Stimulated activated CD4-positive, alpha-beta T cell treated with anti-CD3 and anti-CD28 coated beads, Interleukin-1b, Interleukin-23, amount 100 ng/mL, for 1 hour (primary cell): ENCODE measurements around the gene PMFBP1.
"Not testable (repeated sequence)": the region's sequence is repeated elsewhere in the genome, so short reads cannot be mapped to it uniquely, and the experiment has no call there.

Experiments
- DNase-seq, 2 donors: peaks; one replicate each; pipeline ENCODE4 v3.0.0-alpha.2; 2020; ENCODE audit warnings: low read depth in 2 of 2

Gene PMFBP1

GRCh38 chr16:72105978-72106377, 66.0 kb downstream of the PMFBP1 start:
- DNase-seq, result no peak

- DNase-seq, result no peak
These were observed 67.0 kb downstream of the PMFBP1 start for GRCh38 chr16:72104905-72105304.

GRCh38 chr16:72101195-72101594, 70.8 kb downstream of the PMFBP1 start:
- no peak for DNase-seq

GRCh38 chr16:72099377-72099818, 72.6 kb downstream of the PMFBP1 start:
- DNase-seq, result no peak

GRCh38 chr16:72098936-72099335, 73.0 kb downstream of the PMFBP1 start:
- no peak for DNase-seq

- peak in 1 of 2 donors; percentile 23 for DNase-seq
These were observed 77.7 kb downstream of the PMFBP1 start for GRCh38 chr16:72094266-72094610.

- peak; percentile 69 to 73 for DNase-seq
These were observed 78.3 kb downstream of the PMFBP1 start, which contains the start of the genes DHX38 and TXNL4B for GRCh38 chr16:72093448-72094265. Gene DHX38, plus strand, starts transcription at chr16:72093847. Its CDS starts 2,311 bp downstream, at chr16:72096158. Gene TXNL4B, minus strand, starts transcription at chr16:72093620. Its CDS starts 2,871 bp downstream, at chr16:72090749.

GRCh38 chr16:72092832-72093447, 79.0 kb downstream of the PMFBP1 start:
- DNase-seq, result no peak

GRCh38 chr16:72091217-72091616, 80.7 kb downstream of the PMFBP1 start:
- DNase-seq, result no peak

- no peak for DNase-seq
These were observed 87.0 kb downstream of the PMFBP1 start for GRCh38 chr16:72085002-72085401.

GRCh38 chr16:72084445-72084844, 87.5 kb downstream of the PMFBP1 start:
- DNase-seq, result no peak

- no peak for DNase-seq
These were observed 88.1 kb downstream of the PMFBP1 start for GRCh38 chr16:72083778-72084404.

GRCh38 chr16:72076991-72077706, 94.8 kb downstream of the PMFBP1 start:
- not testable (repeated sequence) for DNase-seq

- not testable (repeated sequence) for DNase-seq
These were observed 96.9 kb downstream of the PMFBP1 start for GRCh38 chr16:72075067-72075466.

GRCh38 chr16:72073560-72074230, 98.3 kb downstream of the PMFBP1 start:
- no peak for DNase-seq

GRCh38 chr16:72072514-72073342, 99.2 kb downstream of the PMFBP1 start:
- DNase-seq, result no peak
